Parathyroid adenoma (tissue), 2 donors: ENCODE results near the gene ATF7IP2.
"Not testable (repeated sequence)": the region's sequence is repeated elsewhere in the genome, so short reads cannot be mapped to it uniquely, and the experiment has no call there.

Experiments used
- H2AFZ ChIP-seq: fragments of 300-600 bp; sonication (generic); one replicate; pipeline ENCODE4 v1.7.0; 2017; ENCODE audit warnings: antibody characterized with exemption, mild to moderate bottlenecking
- H3K27ac ChIP-seq: fragments of 300-600 bp; sonication (generic); one replicate; pipeline ENCODE4 v1.7.0; 2017
- H3K27me3 ChIP-seq: fragments of 300-600 bp; sonication (generic); one replicate; pipeline ENCODE4 v1.7.0; 2017; ENCODE audit warnings: low read length; ENCODE audit not compliant: control insufficient read depth, insufficient read depth
- H3K36me3 ChIP-seq: fragments of 300-600 bp; sonication (generic); one replicate; pipeline ENCODE4 v1.7.0; 2017; ENCODE audit warnings: low read length; ENCODE audit not compliant: control insufficient read depth, insufficient read depth
- H3K4me1 ChIP-seq: fragments of 300-600 bp; sonication (generic); one replicate; pipeline ENCODE4 v1.7.0; 2017; ENCODE audit warnings: control low read depth
- H3K4me2 ChIP-seq: fragments of 300-600 bp; sonication (generic); one replicate; pipeline ENCODE4 v1.7.0; 2017; ENCODE audit warnings: low read length
- H3K4me3 ChIP-seq: fragments of 300-600 bp; sonication (generic); one replicate; pipeline ENCODE4 v1.7.0; 2017; ENCODE audit warnings: low read depth, low read length
- H3K79me2 ChIP-seq: fragments of 300-600 bp; sonication (generic); one replicate; pipeline ENCODE4 v1.7.0; 2017; ENCODE audit warnings: control low read depth
- H3K9ac ChIP-seq: fragments of 300-600 bp; sonication (generic); one replicate; pipeline ENCODE4 v1.7.0; 2017; ENCODE audit warnings: mild to moderate bottlenecking
- H3K9me3 ChIP-seq: fragments of 300-600 bp; sonication (generic); one replicate; pipeline ENCODE4 v1.7.0; 2017; ENCODE audit warnings: low read length; ENCODE audit not compliant: control insufficient read depth
- TF ChIP-seq, protein P1 (sequence below): fragments of 300-600 bp; sonication (generic); IDR thresholded peaks from one replicate; pipeline ENCODE4 v1.7.0; 2017; ENCODE audit warnings: antibody characterized with exemption, mild to moderate bottlenecking
- donor health status: primary hyperparathyroidism.

ATF7IP2 gene

GRCh38 chr16:10453159-10453510 lies 67.3 kb downstream of the ATF7IP2 start:
- no peaks in the 10 kb centered on the region for H3K27me3 ChIP-seq
- H3K4me1 ChIP-seq: no peaks in the 10 kb centered on the region
- H3K36me3 ChIP-seq: no peaks in the 10 kb centered on the region

DNA sequence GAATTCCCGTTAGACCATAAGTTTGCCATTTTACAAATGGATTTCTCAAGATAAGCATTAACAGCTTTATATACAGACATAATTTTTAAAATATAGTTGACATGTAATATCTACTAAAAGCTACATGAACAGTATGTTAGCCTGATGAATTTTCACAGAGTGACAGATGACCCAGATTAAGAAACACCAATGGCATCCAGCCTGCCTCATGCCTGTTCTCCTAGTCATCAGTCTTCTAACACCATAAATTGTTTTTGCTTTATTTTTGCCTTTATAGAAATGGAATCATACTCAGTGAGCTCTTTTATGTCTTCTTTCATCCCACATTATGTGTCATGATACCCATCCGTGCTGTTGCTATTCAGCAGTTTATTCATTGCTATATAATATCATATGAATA lies 80.0 kb downstream of the ATF7IP2 start:
- Histone ChIP-seq H2AFZ (no peak overlapping the region), H3K4me1 (no peaks in the 10 kb centered on the region), H3K4me3 (no peak overlapping the region), H3K27ac (no peak overlapping the region), H3K27me3 (no peaks in the 10 kb centered on the region), H3K79me2 (no peaks in the 10 kb centered on the region), H3K4me2 (no peak overlapping the region), H3K9me3 (no peaks in the 10 kb centered on the region), H3K36me3 (no peaks in the 10 kb centered on the region), H3K9ac (no peak overlapping the region)
- TF ChIP-seq, protein P1, sequence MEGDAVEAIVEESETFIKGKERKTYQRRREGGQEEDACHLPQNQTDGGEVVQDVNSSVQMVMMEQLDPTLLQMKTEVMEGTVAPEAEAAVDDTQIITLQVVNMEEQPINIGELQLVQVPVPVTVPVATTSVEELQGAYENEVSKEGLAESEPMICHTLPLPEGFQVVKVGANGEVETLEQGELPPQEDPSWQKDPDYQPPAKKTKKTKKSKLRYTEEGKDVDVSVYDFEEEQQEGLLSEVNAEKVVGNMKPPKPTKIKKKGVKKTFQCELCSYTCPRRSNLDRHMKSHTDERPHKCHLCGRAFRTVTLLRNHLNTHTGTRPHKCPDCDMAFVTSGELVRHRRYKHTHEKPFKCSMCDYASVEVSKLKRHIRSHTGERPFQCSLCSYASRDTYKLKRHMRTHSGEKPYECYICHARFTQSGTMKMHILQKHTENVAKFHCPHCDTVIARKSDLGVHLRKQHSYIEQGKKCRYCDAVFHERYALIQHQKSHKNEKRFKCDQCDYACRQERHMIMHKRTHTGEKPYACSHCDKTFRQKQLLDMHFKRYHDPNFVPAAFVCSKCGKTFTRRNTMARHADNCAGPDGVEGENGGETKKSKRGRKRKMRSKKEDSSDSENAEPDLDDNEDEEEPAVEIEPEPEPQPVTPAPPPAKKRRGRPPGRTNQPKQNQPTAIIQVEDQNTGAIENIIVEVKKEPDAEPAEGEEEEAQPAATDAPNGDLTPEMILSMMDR: no peak

More at GRCh38 chr16:10453159-10453510, 67.3 kb downstream of the ATF7IP2 start:
- no peak overlapping the region for H3K9ac ChIP-seq
- no peaks in the 10 kb centered on the region for H3K9me3 ChIP-seq
- no peak overlapping the region for H2AFZ ChIP-seq
- TF ChIP-seq, protein P1: no peak
- no peak overlapping the region for H3K4me3 ChIP-seq
- H3K27ac ChIP-seq: no peak overlapping the region
- no peak overlapping the region for H3K4me2 ChIP-seq
- H3K79me2 ChIP-seq: no peaks in the 10 kb centered on the region

DNA sequence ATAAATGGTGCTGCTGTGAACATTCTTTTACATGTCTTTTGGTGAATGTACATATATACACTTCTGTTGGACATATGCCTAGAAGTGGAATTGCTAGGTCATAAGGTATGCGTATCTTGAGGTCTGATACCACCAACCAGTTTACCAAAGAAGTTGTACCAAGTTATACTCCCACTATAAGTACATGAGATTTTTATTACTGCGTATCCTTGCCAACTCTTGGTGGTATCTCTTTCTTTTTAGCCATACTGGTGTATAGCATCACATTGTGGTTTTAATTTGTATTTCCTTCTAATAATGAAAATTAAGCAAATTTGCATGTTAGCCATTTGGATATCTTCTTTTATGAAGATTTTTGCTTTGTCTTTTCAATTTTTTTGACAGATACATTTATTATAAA lies 80.5 kb downstream of the ATF7IP2 start:
- Histone ChIP-seq H3K79me2 (no peaks in the 10 kb centered on the region), H2AFZ (no peak overlapping the region), H3K9me3 (no peaks in the 10 kb centered on the region), H3K4me2 (no peak overlapping the region), H3K4me3 (no peak overlapping the region), H3K27ac (no peak overlapping the region), H3K36me3 (no peaks in the 10 kb centered on the region), H3K9ac (no peak overlapping the region), H3K4me1 (no peaks in the 10 kb centered on the region), H3K27me3 (no peaks in the 10 kb centered on the region)
- TF ChIP-seq, protein P1: no peak

DNA sequence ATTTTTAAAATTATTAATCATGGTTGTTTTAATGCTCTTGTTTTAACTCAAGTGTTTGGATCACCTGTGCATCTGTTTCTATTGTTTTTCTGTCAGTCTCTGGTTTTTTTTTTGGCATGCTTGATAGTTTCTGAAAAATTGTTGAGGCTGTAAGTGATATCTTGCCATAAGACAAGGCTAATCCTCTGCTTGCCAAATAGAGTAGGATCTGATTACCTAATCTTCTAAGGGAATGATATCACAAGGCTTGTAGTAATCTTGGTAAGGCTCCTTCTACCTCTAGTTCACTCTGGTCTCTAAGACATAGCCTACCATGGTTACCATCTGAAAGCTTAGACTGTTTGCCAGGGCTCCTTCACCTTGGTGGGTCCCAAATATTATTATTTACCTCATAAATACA lies 81.0 kb downstream of the ATF7IP2 start:
- H3K9me3 ChIP-seq: no peaks in the 10 kb centered on the region
- no peak overlapping the region for H3K4me2 ChIP-seq
- H3K79me2 ChIP-seq: no peaks in the 10 kb centered on the region
- no peak overlapping the region for H3K9ac ChIP-seq
- H3K36me3 ChIP-seq: no peaks in the 10 kb centered on the region
- H3K4me3 ChIP-seq: no peak overlapping the region
- TF ChIP-seq, protein P1: no peak
- no peak overlapping the region for H3K27ac ChIP-seq
- no peaks in the 10 kb centered on the region for H3K27me3 ChIP-seq
- no peak overlapping the region for H2AFZ ChIP-seq
- no peaks in the 10 kb centered on the region for H3K4me1 ChIP-seq

GRCh38 chr16:10476636-10477035 lies 90.8 kb downstream of the ATF7IP2 start:
- H3K79me2 ChIP-seq, H3K4me3 ChIP-seq, H3K4me1 ChIP-seq, H2AFZ ChIP-seq, H3K27ac ChIP-seq, H3K4me2 ChIP-seq, H3K9me3 ChIP-seq, H3K36me3 ChIP-seq, H3K9ac ChIP-seq, H3K27me3 ChIP-seq: not testable (repeated sequence)
